Measurements from ENCODE around the gene C19orf47.

GRCh38 chr19:40362160-40362559 lies 14.0 kb upstream of the C19orf47 start:
- TF ChIP-seq CTCF (IDR thresholded peaks at IDR 0.05 in 2 of 3, conservative IDR thresholded peaks at IDR 0.05 in 1 of 3; ENCODE audit: borderline replicate concordance in 1 of 3, insufficient read depth in 1 of 3, low read depth in 2 of 3, low read length in 2 of 3) (no peak), EZH2 (IDR thresholded peaks at IDR 0.05) (no peak), SP1 (IDR thresholded peaks at IDR 0.05; ENCODE audit: low read depth) (no peak), FOSL1 (IDR thresholded peaks at IDR 0.05; ENCODE audit: low read depth) (no peak), RAD21 (IDR thresholded peaks at IDR 0.05; ENCODE audit: low read depth) (no peak), ATF3 (IDR thresholded peaks at IDR 0.05) (no peak)
